NCI-H774 (cell line): ENCODE results near the gene TNFRSF8.
"Not testable (repeated sequence)": the region's sequence is repeated elsewhere in the genome, so short reads cannot be mapped to it uniquely, and the experiment has no call there.

Source experiments
- DNase-seq: peaks from one replicate; lab custom pipeline; 2025; lab: John Stamatoyannopoulos, UW

Gene TNFRSF8

DNA sequence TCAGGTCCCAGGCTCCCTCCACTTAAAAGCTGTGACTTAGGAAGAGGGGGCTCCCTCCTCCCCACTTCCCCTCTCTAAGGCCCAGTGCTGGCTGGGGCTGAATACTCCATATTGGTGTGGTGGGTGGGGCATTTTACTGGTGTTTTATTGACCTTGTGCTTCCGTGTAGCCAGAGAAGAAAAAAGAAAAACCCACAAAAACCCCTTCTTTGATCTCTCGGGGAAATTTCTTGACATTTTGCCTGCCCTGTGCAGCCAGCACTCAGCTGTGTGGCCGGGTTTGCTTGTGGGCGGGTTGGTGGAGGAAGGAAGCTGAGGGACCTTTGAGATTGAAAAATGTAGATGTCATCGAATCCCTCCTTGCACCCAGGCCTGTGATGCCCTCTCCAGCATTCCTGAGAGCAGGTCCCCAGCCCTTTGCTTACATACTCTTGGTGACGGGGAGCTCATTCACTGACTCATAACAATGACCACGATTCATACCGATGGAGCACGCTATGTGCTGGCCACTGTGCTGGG lies 24.8 kb downstream of the TNFRSF8 start:
- DNase-seq: no peak

DNA sequence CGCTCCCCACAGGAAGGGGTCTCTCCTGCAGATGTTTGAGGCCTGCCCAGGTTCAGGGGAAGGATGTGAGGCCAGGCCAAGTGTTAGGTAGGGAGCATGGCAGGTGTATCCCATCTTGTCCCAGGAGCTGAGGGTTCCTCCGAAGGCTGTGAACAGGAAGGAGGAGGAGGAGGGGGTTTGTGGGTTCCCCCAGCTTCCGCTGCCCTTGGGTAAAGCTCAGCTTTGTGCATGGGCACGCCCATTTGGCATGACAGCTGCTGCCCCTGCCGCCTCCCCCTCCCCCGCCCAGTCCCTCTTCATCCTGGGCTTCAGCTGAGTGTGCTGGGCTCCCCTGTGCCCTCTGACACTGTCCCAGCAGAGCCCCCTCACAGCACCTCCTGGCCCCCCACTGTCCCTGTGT lies 25.5 kb downstream of the TNFRSF8 start:
- DNase-seq: no peak

DNA sequence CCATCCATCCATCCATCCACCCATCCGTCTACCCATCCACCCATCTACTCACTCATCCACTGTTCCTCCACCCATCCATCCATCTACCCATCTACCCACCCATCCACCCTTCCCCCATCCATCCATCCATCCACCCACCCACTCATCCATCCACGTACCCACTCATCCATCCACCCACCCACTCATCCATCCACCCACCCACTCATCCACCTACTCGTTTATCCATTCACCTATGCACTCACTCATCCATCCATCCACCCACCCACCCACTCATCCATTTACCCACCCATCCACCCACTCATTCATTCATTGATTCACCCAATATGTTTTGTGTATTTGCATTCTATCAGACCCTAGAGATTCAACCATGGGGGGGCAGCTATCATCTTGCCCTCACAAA lies 27.2 kb downstream of the TNFRSF8 start:
- DNase-seq: no peak

DNA sequence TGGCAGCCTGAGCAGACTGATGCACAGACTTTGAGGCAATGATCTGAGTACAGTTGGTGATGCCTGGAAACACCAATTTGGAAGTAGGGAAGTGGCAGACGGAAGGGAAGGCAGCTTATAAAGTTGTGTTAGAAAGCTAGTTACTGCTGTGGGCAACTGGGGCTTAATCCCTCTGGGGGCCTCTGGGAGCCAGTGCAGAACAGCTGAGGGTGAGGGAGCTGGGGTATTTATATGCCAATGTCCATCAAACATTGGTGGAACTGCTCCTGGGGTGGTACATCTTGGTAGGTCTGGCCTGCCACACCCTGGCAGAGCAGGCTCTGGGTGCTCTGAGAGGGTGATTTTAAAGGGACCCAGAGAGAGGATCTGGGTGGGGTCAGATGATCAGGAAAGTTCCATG lies 28.1 kb downstream of the TNFRSF8 start:
- no peak for DNase-seq

DNA sequence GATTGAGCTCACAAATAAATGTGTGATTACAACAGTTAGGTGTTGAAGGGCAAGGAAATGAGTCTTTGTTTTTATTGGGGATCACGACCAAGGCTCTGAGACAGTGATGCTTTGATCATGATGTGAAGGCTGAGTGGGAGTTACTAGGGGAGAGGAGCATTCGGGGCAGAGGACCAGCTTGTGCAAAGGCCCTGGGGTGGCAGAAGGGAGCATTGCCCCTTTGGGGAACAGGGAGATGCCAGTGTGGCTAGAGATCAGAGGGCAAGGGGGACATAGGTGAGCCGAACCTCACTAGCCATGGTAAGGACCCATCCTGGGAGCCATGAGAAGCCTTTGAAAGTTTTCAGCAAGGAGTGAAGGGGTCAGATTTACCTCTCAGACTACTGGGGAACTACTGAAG lies 31.1 kb downstream of the TNFRSF8 start:
- DNase-seq: no peak

DNA sequence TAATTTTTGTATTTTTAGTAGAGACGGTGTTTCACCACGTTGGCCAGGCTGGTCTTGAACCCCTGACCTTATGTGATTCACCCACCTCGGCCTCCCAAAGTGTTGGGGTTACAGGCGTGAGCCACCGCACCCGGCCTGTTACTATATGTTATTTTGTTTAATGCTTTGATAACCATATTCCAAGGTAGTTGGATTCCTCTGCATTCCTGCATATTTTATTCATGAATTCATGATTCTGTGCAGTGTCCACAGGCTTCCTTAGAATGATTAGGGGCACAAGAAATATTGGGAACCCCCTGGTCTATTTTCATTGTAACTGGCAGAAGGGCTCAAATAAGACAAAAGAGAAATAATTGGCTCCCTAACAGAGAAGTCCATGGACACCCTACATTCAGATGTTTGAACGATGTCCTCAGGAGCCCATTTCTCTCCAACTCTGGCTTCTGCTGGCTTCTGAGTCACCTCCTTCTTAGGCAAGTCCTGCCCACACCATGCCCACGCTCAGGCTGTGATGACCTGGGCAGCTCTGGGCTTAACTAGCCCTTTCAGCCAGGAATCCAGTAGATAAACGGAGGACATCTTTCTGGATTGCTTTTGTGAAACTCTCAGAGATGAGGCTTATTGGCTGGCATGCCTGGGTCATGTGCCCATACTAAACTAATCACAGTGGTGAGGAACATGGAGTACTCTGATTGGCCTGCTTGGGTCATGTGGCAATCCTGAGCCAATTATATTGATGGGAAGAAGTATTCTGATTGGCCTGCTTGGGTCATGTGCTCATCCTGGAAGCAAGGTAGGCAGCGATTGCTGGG lies 32.6 kb downstream of the TNFRSF8 start:
- no peak for DNase-seq

DNA sequence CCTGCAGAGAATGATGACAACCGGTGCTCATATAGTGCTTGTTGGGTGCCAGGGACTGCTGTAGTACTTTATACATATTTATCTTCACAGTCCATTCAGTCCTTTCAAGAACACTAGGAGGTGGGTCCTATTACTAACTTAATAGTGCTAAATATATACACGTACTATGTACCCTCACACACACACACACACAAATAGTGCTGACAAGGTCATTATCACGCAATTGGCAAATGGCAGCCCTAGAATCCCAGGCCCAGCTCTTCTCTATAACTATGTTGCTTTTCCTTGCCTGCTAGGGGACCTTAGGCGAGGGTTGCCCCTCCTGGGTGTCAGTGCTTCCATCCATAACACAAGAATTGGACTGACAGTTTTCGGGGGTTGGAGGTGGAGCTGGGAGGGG lies 33.5 kb downstream of the TNFRSF8 start:
- DNase-seq: no peak

DNA sequence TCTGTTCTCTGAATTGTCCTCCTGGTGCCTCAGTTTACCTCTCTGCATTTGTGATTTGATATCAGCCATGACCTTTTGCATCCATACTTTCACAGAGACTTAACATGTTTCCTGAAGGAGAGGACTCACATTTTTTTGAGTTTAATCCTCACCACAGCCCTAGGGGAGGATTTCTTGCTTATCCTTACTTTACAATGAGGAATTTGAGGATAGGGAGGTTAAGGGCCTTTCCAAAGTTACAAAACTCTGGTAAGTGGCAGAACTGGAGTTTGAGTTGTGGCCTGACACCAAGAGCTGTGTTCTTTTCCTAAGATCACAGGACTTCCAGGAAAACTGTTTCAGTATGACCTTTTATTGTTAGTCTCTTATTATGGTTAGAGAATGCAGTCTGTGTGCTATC lies 34.2 kb downstream of the TNFRSF8 start:
- DNase-seq: no peak

DNA sequence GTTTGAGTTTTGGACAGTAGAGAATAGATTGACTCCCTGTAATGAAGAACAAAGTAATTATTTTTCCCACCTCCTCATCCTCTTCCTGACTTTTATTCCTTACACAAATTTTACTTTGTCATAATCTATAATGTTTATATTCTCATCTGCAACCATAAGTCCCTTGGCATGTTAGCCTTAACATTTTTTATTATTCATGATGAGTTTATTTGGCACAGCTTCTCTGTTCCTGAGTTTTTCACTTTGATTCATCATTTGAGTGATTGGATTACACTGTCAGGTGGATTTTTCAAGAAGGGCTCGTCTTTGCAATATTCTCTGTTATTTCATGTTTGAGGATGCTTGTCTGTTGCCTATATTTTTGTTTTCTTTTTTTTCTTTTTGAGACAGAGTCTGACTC lies 35.7 kb downstream of the TNFRSF8 start:
- DNase-seq: no peak

DNA sequence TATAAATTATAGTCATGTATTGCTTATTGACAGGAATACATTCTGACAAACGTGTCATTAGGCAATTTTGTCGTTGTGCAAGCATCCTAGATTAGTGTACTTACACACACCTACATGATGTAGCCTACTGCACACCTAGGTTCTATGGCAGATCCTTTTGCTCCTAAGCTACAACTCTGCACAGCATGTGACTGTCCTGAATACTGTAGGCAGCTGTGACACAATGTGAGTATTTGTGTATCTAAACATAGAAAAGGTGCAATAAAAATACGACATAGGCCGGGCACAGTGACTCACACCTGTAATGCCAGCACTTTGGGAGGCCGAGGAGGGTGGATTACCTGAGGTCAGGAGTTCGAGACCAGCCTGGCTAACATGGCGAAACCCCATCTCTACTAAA lies 36.5 kb downstream of the TNFRSF8 start:
- DNase-seq: no peak

DNA sequence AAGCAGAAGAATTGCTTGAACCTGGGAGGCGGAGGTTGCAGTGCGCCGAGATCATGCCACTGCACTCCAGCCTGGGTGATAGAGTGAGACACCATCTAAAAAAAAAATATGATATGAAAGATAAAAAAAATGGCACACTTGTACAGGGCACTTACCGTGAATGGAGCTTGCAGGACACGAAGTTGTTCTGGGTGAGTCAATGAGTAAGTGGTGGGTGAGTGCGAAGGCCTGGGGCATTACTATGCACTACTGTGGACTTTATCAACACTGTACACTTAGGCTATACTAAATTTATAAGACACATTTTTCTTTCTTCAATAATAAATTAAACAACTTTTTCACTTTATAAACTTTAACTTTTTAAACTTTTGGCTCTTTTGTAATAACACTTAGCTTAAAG lies 37.0 kb downstream of the TNFRSF8 start:
- DNase-seq: no peak

DNA sequence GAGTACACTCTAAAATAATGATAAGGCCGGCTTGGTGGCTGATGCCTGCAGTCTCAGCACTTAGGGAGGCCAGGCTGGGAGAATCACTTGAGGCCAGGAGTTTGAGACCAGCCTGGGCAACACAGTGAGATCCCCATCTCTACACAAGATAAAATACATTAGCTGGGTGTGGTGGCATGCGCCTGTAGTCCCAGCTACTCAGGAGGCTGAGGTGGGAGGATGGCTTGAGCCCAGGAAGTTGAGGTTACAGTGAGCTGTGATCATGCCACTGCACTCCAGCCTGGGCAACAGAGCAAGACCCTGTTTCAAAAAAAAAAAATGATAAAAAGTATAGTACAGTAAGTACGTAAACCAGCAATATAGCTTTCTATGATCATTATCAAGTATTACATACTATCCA lies 38.0 kb downstream of the TNFRSF8 start:
- DNase-seq: not testable (repeated sequence)

DNA sequence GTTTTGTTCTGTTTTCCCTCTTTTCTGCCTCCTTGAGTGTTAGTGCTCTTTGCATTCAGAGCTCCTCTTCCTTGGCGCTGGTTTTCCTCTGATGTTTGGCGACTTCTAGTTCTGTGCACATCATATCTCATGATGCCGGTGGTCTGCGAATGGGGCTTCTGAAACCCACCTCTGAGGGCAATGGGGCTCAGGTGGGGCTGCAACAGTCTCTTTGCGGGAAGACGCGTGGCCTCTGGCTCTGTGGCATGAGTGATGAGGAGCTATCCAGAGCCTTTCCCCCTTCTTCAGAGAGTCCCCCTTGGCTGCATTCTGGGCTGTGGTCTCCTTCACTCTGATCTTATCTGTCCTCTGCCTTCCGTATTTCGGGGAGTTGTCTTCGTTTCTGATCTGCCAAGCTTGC lies 39.0 kb downstream of the TNFRSF8 start:
- DNase-seq: no peak

DNA sequence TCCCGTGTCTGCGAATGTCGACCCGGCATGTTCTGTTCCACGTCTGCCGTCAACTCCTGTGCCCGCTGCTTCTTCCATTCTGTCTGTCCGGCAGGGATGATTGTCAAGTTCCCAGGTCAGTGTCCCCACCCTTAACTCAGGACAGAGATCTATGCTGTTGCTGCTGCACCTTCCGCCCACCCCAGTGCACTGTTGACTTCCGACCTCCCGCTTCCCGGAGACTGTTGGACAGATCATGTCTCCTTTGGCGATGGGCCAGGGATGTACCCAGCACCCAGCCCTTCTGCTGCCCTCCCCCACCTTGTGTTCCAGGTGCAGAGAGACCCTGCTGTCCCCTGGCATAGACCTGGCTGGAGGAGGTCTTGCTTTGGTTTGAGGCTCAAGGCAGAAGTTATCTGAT lies 41.3 kb downstream of the TNFRSF8 start:
- DNase-seq: no peak

DNA sequence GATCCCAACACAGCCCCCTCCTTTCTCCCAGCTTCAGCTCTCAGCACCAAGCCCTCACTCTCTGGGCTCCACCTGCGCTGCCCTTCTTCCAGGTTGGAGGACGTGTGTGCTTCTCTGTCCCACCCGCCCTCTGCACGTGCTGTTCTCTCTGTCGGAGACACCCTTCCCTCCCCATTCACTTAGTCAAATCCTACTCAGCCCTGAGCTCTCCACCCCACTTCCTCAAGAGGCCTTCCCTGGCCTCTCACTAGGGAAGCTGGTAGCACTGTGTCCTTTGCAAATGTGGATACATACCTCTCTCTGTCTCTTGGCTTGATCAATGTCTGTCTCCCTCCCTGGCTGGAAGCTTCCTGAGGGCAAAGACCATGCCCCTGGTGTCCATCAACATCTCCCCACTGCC lies 43.0 kb downstream of the TNFRSF8 start:
- no peak for DNase-seq

DNA sequence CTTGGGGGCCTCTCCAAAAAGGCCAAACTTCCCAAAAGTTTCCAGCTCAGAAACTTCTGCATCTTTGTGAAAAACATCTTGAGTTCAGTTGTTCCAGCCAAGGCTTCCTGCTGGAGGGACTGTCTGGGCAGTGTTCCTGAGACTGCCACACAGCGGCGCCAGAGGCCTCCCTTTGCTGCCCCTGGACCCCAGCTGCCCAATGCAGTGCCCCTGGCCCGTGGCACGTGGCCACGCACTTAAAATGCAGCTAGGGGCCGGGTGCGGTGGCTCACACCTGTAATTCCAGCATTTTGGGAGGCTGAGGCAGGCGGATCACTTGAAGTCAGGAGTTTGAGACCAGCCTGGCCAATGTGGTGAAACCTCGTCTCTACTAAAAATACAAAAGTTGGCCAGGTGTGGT lies 43.8 kb downstream of the TNFRSF8 start:
- not testable (repeated sequence) for DNase-seq

DNA sequence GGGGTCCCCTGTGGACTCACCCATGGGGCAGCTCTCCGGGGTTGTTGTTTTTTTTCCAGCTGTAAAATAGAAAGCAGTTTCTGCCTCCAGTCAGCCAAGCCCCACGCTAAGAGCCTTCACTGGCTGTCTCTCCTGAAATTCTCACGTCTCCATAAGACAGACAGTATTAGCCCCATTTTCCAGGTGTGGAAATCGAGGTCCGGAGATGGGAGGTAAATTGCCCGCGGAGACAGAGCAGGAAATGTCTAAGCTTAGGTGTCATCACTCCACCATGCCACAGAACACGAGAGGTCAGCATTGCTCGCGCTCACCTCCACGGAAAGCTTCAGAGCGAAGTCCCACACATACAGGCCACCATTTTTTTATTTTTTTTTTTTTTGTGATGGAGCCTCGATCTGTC lies 44.6 kb downstream of the TNFRSF8 start:
- DNase-seq: no peak

DNA sequence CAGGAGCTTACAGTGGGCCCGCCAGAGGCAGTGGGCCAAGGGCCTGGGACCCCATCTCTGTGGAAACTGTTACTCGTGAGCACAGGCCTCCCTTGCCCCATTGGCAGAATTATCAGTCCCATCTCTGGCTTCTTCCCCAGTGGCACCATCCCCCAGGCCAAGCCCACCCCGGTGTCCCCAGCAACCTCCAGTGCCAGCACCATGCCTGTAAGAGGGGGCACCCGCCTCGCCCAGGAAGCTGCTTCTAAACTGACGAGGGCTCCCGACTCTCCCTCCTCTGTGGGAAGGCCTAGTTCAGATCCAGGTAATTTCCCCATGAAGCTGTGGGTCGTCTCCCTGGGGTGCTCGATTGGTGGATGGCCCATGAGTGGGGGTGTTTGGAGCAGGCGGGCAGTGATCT lies 46.8 kb downstream of the TNFRSF8 start:
- no peak for DNase-seq

DNA sequence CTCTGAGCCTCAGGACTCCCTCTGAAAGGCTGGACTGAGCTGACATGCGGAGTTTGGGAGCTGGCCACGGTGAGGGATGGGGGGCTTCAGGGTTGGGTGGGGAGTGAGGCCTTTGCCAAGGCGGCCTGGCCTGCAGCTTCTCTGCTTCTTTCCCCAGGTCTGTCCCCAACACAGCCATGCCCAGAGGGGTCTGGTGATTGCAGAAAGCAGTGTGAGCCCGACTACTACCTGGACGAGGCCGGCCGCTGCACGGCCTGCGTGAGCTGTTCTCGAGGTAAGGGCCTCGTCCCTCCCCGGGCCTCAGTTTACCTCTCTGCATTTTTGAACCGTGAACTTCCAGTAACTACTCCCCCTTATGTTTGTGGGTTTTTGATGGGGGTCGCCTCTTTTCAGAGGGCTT lies 48.6 kb downstream of the TNFRSF8 start:
- DNase-seq: no peak

DNA sequence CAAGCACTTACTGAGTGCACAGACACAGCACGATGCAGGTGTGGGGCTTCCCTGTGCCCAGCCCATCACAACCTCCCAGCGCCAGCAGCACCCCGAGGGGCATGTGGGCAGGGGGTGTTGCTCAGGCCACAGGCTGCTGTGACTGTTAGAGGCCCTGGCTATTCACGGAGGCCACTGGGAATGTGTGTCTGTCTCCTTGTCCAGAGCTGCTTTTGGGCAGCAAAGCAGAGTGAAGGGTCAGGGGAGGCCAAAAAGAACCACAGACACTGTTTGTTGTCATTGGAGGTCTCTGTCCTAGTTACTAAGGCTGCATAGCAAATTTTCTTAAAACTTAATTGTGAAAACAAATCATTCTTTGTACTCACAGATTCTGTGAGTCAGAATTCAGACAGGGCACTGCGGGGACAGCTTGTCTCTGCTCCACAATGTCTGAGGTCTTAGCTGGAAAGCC lies 49.6 kb downstream of the TNFRSF8 start:
- DNase-seq: no peak

DNA sequence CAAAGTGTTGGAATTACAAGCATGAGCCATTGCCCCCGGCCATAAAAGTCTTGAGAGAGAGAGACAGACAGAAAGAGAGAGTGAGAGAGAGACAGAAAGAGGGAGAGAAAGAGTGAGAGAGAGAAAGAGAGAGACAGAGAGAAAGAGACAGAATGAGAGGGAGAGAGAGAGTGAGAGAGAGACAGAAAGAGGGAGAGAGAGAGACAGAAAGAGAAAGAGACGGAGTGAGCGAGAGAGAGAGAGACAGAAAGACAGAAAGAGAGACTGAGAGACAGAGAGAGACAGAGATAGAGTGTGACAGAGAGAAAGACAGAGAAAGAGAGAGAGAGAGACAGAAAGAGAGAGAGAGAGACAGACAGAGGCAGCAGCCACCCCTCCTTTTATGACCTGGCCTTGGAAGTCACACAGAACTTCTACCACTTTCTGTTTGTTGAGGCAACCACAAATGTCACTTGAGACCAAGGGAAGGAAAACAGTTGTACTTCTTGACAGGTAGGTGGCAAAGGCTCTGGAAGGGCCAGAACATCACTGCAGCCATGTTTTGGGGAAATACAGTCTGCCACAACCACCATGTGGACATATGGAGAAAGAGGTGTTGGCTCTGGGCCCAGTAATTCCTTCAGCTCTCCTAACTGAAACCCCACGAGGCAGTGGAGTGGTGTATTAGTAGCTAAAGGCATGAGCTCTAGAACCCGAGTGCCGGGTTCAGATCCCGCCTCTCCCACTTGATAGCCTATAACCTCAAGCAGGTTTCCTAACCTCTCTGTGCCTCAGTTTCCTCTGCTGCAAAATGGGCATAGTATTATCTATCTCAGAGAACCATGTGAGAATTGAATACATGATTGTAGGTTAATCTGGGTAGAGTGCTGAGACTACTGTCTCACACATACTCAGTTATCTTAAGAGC lies 50.6 kb downstream of the TNFRSF8 start:
- DNase-seq: no peak

DNA sequence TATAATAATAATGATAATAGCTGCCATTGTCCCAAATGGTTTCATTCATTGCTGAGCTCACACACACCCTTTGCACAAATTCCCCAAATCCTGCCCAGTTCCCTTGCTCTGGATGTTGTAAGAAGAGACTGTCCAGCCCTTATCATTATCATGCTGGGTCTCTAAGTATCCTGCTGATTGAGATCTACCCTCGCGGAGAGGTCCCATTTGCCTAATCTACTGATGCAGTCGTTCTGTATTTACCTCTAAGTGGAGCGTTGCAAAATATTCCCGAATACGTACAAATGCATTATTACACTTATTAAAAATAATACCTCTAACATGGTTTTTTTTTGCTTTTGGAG lies 51.2 kb downstream of the TNFRSF8 start:
- no peak for DNase-seq

DNA sequence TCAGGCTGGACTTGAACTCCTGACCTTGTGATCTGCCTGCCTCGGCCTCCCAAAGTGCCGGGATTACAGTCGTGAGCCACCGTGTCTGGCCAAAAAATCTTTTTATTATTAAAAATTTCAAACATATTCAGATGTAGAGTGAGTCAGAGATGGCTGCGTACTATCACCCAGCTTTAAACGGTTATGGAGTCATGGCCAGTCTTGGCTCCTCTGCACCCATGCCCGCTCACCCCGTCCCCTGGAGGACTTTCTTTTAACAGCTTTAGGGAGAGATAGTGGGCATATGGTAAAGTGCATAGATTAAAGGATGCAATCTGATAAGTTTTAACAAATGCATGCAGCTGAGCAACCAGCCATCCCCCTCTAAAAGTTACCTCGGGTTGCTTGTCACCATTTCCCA lies 51.8 kb downstream of the TNFRSF8 start:
- DNase-seq: no peak
